DND-41 (cell line): ENCODE measurements around the gene SLC2A10.

ENCODE experiments used
- EZH2 ChIP-seq: IDR thresholded peaks from 3 replicates; pipeline ENCODE4 v1.6.1; 2012; ENCODE audit warnings: borderline replicate concordance, low read depth, mild to moderate bottlenecking, moderate library complexity, low read length, inconsistent platforms; ENCODE audit not compliant: severe bottlenecking
- TF ChIP-seq, protein P1 (sequence below): IDR thresholded peaks from 2 replicates; pipeline ENCODE4 v1.5.1; 2012; ENCODE audit warnings: borderline replicate concordance, low read length, moderate library complexity, mild to moderate bottlenecking; ENCODE audit not compliant: poor library complexity, severe bottlenecking; ENCODE audit errors: extremely low read depth

DNA sequence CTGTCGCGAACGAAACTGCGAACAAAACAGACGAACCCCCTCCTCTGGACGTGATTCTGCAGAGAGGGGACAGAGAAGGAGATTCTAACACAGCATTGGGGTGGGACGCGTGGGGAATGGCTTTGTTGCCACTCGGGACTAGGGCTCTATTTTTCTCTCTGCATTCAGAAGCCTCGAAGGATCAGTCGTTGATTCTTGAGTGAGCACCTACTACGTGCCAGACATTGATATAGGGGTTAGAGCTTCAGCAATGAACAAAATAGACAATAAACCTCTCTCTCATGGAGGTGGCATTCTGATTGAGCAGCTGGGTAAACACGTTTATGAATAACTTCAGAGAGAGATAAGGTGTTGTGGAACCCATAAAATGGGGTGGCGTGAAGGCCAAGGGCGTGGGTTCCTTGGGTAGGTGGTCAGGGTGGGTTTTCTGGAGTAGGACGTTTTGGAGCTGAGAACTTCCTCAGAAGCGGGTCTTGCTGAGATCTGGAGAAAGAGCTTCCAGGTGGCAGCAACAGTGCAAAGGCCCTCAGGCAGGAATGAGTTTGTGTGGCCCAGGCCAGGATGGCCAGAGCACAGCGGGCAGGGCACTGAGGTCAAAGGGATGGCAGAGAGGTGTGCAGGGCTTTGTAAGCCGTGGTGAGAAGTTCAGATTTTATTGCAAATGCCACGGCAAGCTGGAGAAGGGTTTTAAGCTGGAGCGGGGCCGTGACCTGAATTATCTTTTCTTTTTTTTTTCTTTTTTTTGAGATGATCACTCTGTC is 884 bp downstream of the SLC2A10 start:
- TF ChIP-seq, protein P1, sequence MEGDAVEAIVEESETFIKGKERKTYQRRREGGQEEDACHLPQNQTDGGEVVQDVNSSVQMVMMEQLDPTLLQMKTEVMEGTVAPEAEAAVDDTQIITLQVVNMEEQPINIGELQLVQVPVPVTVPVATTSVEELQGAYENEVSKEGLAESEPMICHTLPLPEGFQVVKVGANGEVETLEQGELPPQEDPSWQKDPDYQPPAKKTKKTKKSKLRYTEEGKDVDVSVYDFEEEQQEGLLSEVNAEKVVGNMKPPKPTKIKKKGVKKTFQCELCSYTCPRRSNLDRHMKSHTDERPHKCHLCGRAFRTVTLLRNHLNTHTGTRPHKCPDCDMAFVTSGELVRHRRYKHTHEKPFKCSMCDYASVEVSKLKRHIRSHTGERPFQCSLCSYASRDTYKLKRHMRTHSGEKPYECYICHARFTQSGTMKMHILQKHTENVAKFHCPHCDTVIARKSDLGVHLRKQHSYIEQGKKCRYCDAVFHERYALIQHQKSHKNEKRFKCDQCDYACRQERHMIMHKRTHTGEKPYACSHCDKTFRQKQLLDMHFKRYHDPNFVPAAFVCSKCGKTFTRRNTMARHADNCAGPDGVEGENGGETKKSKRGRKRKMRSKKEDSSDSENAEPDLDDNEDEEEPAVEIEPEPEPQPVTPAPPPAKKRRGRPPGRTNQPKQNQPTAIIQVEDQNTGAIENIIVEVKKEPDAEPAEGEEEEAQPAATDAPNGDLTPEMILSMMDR: no peak
- no peak for TF ChIP-seq EZH2
